ENCODE data around the gene FUCA1. TPM values are rescaled to one million over a fixed set of nuclear protein-coding genes. Genes with fewer than 3 reads are reported as not detected.
"Not testable (repeated sequence)": the region's sequence is repeated elsewhere in the genome, so short reads cannot be mapped to it uniquely, and the experiment has no call there.

Gene FUCA1
- total RNA-seq, 2 experiments from 2014 or later = 5.6 to 6.5 TPM

DNA sequence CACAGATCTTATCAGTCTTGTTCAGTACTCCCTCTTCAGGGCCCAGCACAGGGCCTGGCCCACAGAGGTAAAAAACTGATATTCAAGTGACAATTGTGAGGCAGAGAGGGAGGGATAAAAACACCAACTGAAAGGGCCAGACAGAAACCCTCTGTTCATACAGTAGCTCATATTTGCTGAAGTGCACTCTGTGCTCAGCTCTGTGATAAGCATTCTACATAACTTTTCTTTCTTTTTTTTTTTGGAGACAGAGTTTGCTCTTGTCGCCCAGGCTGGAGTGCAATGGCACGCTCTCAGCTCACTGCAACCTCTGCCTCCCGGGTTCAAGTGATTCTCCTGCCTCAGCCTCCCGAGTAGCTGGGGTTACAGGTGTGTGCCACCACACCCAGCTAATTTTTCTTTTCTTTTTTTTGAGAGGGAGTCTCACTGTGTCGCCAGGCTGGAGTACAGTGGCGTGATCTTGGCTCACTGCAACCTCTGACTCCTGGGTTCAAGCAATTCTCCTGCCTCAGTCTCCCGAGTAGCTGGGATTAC is 65.2 kb downstream of the FUCA1 start:
- not testable (repeated sequence) for ATAC-seq; H3K4me3 Mint-ChIP-seq; H3K27me3 Mint-ChIP-seq; H3K36me3 Mint-ChIP-seq; H3K27ac Mint-ChIP-seq; H3K9me3 Mint-ChIP-seq (ENCODE audit: low read depth); DNase-seq
- CTCF ChIA-PET = interaction anchor here (0.8 to 5.1 kb wide), 4 partner anchors 8 to 107 kb away, joined by 3 to 44 read pairs (median 28); partner anchors contain the start of gene LYPLA2
- H3K4me1 Mint-ChIP-seq = peaks cover 18% of the 10 kb centered on the region

DNA sequence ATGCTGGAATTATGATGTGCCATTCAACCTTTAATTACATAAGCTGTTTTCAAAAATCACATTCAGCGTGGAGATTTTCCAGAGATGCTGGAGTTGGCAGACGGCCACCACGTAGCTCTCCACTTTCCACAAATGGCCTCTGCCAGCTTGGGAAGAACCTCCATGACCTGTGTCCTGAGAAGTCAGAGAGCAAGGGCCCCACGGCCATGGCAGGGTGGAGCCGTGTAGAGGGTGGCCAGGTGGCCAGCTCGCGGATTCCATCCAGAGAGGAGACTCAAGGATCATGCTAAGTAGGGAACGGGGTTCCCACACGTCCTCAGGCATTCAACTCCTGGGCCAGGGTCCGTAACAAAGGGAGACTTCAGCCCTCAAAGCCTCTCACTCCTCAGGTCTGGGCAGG is 66.2 kb downstream of the FUCA1 start:
- Mint-ChIP-seq H3K27ac (peak overlapping the region; percentile 24), H3K36me3 (peaks cover 1% of the 10 kb centered on the region), H3K27me3 (no peaks in the 10 kb centered on the region), H3K4me3 (peak overlapping the region; percentile 41), H3K9me3 (ENCODE audit: low read depth) (no peaks in the 10 kb centered on the region), H3K4me1 (peaks cover 13% of the 10 kb centered on the region)
- DNase-seq = no peak
- no peak for ATAC-seq
- CTCF ChIA-PET = interaction anchor here (0.8 to 5.1 kb wide), 7 partner anchors 9 to 108 kb away, joined by 3 to 44 read pairs (median 5); partner anchors contain the start of genes FUCA1 and LYPLA2

DNA sequence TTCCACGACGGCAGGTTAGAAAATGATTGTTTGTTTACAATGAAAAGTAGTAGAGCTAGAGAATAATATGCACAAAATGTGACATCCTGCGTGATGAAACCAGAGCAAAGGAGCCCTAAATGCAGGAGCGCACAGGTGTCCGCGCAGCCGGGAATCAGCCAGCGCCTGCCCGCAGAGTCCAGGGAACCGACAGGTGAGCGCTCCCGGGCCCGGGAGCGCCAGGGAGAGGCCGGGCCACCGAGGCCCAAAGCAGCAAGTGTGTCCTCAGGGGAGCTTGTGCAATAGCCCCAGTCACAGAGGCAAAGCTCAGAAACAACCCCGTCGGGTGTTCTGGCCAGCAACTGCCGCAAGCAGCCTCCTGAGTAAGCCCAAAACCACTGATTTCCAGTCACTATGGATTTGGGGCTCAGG is 66.7 kb downstream of the FUCA1 start:
- Mint-ChIP-seq H3K36me3 (peaks cover 1% of the 10 kb centered on the region), H3K27me3 (no peaks in the 10 kb centered on the region), H3K4me1 (peaks cover 13% of the 10 kb centered on the region), H3K4me3 (peak overlapping the region; percentile 86), H3K27ac (peak overlapping the region; percentile 88), H3K9me3 (ENCODE audit: low read depth) (no peaks in the 10 kb centered on the region)
- ATAC-seq (no peak), DNase-seq (no peak)
- CTCF ChIA-PET = interaction anchor here (0.7 to 5.1 kb wide), 8 partner anchors 10 to 260 kb away, joined by 3 to 44 read pairs (median 6); partner anchors contain the start of gene LYPLA2

DNA sequence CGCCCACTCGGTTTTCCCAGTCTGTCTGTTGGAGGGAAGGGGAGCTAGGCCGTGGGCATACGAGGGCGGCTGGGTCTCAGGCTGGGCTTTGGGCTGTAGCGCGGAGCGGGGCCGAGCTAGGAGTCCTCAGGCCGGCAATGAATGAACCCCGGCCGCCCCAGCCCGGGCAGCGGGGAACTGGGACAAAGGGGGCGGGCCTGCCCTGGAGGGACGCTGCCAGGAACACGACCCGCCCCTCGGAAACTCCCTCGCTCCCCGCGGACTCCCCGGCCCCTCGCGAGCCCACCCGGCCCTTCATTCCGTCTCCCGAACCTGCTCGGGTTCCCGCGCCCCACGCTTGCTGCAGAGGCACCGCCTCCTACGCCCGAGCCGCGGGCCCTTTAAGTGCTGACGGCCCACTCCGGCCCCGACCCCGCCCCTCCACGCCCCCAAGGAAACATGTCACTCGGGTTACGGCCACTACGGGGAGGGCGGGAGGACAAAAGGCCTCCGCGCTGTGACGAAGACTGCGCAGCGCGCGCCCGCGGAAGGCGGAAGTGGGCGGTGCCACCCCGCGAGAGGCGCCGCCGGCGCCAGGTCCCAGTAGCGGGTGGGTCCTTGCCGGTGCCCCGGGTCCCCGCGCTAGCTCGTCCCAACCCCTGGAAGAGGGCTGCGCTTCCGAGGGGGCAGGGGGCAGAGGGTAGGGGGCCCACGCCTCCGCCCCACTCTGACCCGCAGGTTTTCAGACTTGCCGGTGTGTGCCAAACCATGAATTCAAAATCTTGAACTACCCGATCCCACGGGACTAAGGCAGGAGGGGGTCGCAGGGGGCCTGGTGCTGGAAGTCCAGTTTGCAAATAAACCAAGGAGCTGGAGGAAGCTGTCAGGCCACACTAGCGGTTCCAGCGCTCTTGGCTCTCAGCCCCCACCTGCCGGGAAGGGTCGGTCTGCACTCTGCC is 67.4 kb downstream of the FUCA1 start, which contains the start of gene GALE:
GALE (minus strand) TSS at position 355 of the 938 bp plus-strand sequence. CDS start 1,747 bp downstream, outside the sequence.
- CTCF ChIA-PET = interaction anchor here (0.6 to 5.1 kb wide), 11 partner anchors 10 to 783 kb away, joined by 3 to 44 read pairs (median 5); partner anchors contain the start of genes LYPLA2 and RPL11
- ATAC-seq = peak; percentile 92

DNA sequence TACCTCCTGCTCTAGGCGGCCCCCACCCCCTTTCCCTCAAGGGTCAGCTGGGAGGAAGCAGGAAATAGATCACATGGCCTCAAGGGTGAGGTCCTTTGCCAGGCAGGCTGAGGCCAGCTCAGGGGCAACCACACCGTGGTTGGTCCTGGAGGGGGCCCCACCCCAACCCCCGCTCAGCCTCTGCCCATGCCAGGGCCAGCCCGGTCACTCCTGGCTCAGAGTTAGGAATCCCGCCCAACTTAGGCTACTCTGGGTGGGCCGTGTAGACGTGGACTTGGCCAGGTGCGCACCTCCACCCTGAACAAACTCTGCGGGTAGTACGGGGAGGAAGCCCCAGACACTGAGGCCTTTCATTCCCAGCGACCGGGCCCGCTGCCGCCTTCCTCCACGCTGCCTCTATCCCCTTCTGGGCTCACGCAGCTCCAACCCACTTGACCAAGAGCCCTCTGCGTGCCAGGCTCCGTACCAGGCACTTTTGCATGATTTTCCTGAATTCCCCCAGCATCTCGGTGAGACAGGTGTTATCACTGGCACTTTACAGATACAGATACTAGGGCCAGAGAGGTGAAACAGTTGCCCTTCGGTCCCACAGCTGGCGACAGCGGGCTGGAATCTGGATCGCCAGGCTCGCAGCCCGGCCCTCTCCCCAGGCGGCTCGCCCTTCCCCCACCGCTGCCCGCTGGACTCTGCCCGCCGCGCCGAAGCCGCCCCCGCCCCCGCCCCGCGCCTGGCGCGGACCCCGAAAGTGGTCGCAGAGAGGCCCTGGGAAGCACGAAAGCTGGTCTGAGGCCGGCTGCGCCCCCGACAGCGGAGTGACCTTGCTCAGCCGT is 68.3 kb downstream of the FUCA1 start:
- H3K27ac Mint-ChIP-seq = peak overlapping the region; percentile 88
- no peaks in the 10 kb centered on the region for H3K9me3 Mint-ChIP-seq (ENCODE audit: low read depth)
- H3K36me3 Mint-ChIP-seq = peaks cover 3% of the 10 kb centered on the region
- no peaks in the 10 kb centered on the region for H3K27me3 Mint-ChIP-seq
- ATAC-seq (peak; percentile 12), DNase-seq (peak; percentile 73)
- CTCF ChIA-PET = interaction anchor here (0.6 to 5.1 kb wide), 11 partner anchors 9 to 783 kb away, joined by 3 to 44 read pairs (median 4); partner anchors contain the start of genes LYPLA2, PITHD1 and RPL11
- peak overlapping the region; percentile 86 for H3K4me3 Mint-ChIP-seq
- H3K4me1 Mint-ChIP-seq = peaks cover 13% of the 10 kb centered on the region

More for the DNA sequence above, 67.4 kb downstream of the FUCA1 start, which contains the start of gene GALE:
- H3K27ac Mint-ChIP-seq = peak within 1 kb of the TSS; percentile 88
- H3K4me1 Mint-ChIP-seq = peaks cover 13% of the 10 kb centered on the region
- H3K36me3 Mint-ChIP-seq = peaks cover 1% of the 10 kb centered on the region
- no peaks in the 10 kb centered on the region for H3K27me3 Mint-ChIP-seq
- H3K4me3 Mint-ChIP-seq = peak within 1 kb of the TSS; percentile 86
- no peaks in the 10 kb centered on the region for H3K9me3 Mint-ChIP-seq (ENCODE audit: low read depth)
- DNase-seq = peak; percentile 98

DNA sequence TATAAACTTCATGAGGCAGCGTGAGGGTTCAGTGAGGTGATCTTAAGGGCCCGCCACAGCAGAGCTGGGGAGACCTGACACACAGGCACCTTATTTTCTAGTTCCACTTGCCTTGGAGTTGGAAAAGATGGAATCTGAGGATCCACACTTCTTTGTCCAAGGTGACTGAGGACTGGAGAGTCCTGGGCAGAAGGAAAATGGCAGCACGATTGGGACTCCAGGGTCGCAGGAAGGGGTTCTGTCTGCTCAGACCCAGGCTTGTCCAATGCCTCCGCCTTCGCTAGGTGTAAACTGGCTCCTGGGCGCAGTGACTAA is 68.9 kb downstream of the FUCA1 start:
- H3K9me3 Mint-ChIP-seq (ENCODE audit: low read depth) = no peaks in the 10 kb centered on the region
- H3K36me3 Mint-ChIP-seq = peaks cover 2% of the 10 kb centered on the region
- peak overlapping the region; percentile 88 for H3K27ac Mint-ChIP-seq
- peaks cover 13% of the 10 kb centered on the region for H3K4me1 Mint-ChIP-seq
- DNase-seq (no peak), ATAC-seq (no peak)
- H3K4me3 Mint-ChIP-seq = peak overlapping the region; percentile 86
- H3K27me3 Mint-ChIP-seq = no peaks in the 10 kb centered on the region
- CTCF ChIA-PET = interaction anchor here (0.9 to 5.1 kb wide), 6 partner anchors 8 to 118 kb away, joined by 3 to 44 read pairs (median 13); partner anchors contain the start of genes LYPLA2 and PITHD1

DNA sequence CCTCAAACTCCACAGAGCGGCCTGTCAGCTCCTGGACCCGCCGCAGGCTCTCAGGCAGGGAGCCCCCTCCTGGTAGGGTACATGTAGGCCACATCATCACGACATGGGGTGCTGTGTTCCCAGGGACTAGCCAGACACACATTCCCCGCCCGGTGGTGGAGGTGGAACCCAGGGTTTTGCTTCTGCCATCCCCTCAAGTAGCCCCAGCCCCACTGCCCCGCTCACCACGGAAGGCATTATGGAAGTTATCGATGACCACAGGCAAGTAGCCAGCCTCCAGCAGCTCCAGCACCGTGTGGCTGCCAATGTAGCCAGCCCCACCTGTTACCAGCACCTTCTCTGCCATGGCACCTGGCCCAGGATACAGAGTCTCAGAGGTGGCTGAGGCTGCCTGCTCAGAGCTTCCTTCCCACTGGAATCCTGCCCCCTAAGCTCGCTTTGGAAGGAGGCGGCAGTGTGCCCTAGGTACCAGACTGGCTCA is 69.4 kb downstream of the FUCA1 start:
- CTCF ChIA-PET = interaction anchor here (0.9 to 5.1 kb wide), 5 partner anchors 8 to 27 kb away, joined by 3 to 44 read pairs (median 22); partner anchors contain the start of gene LYPLA2
- H3K36me3 Mint-ChIP-seq = peaks cover 2% of the 10 kb centered on the region
- no peaks in the 10 kb centered on the region for H3K9me3 Mint-ChIP-seq (ENCODE audit: low read depth)
- peak; percentile 45 for DNase-seq
- H3K27ac Mint-ChIP-seq = peak overlapping the region; percentile 88
- H3K4me1 Mint-ChIP-seq = peaks cover 13% of the 10 kb centered on the region
- H3K27me3 Mint-ChIP-seq = no peaks in the 10 kb centered on the region
- H3K4me3 Mint-ChIP-seq = peak overlapping the region; percentile 86
- no peak for ATAC-seq

DNA sequence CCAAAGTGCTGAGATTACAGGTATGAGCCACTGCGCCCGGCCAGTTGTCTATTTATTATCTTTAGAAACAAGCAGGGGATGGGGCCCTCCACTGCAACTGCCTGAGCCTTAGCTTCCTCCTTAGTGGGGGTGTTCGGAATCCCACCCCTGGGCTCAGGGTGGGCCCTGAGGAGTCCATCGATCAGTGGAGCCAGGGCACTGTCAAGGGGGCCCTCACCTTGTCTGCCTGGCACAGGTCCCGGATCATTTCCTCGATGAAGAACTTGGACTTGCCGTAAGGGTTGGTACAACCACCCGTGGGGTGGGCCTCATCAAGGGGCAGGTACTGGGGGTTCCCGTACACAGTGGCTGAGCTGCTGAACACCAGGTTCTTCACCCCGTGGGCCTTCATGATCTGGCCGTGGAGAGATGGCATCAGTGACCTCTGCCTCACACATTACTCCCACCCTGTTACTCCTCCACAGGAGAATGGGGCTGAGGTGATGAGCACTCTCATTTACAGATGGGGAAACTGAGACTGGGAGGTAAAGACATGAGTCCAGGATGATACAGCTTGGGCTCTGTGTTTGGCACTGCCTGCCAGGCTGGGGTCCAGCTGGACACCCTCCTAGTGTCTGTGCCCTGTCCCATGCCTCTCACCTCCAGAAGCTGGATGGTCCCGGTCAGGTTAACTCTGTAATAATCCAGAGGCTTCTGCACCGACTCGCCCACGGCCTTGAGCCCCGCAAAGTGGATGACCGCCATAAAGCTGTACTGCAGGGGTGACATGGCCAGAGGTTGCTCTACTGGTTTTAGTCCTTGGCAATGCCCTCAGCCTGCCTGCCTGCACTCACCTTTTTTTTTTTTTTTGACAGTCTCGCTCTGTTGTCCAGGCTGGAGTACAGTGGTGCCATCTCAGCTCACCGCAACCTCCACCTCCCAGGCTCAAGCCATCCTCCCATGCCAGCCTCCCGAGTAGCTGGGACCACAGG is 70.3 kb downstream of the FUCA1 start:
- CTCF ChIA-PET = interaction anchor here (0.8 to 5.1 kb wide), 4 partner anchors 13 to 26 kb away, joined by 3 to 44 read pairs (median 18); no protein-coding TSS in a partner anchor
- H3K9me3 Mint-ChIP-seq (ENCODE audit: low read depth) = no peaks in the 10 kb centered on the region
- H3K36me3 Mint-ChIP-seq = peaks cover 2% of the 10 kb centered on the region
- ATAC-seq (no peak), DNase-seq (no peak)
- no peaks in the 10 kb centered on the region for H3K27me3 Mint-ChIP-seq
- no peak overlapping the region for H3K27ac Mint-ChIP-seq
- no peak overlapping the region for H3K4me3 Mint-ChIP-seq
- peaks cover 15% of the 10 kb centered on the region for H3K4me1 Mint-ChIP-seq

DNA sequence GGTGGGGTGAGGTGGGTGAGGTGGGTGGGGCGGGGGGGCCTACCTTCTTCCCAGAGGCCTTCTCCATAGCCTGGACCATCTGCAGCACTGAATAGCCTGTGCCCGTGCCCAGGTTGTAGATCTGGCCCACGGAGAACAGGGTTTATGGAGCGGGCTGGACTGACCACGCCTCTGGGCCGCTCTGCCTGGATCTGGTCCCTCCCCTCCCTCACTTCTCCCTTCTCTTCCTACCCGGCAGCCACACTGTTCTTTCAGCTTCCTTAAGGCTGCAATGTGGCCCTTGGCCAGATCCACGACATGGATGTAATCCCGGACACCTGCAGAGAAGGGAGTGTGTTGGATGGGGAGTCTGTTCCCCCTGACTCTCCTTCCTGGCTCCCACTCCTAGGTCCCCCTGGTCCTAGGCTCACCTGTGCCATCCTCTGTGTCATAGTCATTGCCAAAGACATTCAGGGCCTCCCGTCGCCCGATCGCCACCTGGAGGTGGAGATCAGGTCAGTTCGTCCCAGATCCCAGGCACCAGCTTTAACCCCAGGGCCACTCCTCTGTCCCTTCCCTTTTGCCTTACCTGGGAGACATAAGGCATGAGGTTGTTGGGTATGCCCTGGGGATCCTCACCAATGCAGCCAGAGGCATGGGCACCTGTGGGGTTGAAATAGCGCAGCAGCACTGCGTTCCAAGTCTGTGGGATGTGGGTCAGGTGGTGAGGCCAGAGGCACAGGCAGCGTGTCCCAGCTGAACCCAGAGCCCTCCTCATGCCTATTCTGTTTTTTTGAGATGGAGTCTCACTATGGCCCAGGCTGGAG is 71.4 kb downstream of the FUCA1 start:
- peaks cover 2% of the 10 kb centered on the region for H3K36me3 Mint-ChIP-seq
- H3K4me1 Mint-ChIP-seq = peaks cover 17% of the 10 kb centered on the region
- no peak overlapping the region for H3K27ac Mint-ChIP-seq
- H3K9me3 Mint-ChIP-seq (ENCODE audit: low read depth) = no peaks in the 10 kb centered on the region
- DNase-seq (no peak), ATAC-seq (no peak)
- H3K4me3 Mint-ChIP-seq = no peak overlapping the region
- CTCF ChIA-PET = interaction anchor here (0.8 to 1.3 kb wide), 2 partner anchors 22 to 120 kb away, joined by 3 read pairs; no protein-coding TSS in a partner anchor
- no peaks in the 10 kb centered on the region for H3K27me3 Mint-ChIP-seq

DNA sequence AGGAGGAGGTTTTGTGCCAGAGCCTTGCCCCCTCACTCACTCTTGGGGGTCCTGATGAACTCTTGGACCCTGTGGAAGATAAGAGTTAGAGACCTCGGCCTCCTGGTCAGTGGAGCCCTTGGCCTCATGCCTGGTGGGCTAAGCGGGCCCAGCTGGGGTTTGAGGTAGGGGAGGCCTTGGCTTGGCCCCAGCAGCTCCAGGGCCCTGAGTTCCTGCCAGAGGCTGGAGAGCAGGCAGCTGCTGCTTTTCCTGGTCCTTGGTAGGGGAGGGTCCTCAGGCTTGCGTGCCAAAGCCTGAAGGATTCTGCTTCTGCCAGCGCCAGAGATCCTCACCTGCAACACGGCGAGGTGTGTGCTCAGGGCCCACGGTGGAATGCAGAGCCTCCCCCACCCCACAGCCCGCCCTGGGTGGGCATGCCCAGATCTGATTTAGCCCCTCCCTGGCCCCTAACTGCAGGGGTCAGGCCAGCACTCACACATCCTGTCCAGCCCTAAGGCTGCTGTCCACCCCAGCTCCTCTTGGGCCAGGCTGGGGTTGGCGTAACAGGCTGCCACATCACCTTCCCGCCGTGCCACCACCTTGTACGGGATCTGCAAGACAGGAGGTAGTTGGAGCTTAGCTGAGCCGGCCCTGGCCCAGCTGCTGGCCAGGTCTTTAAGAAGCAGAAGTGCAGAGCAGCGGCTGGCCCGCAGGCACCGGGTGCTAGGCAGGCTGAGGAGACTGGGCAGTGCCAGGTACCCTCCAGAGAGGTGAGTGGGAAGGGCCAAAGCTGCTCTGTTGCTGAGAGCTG is 72.2 kb downstream of the FUCA1 start:
- Mint-ChIP-seq H3K27me3 (no peaks in the 10 kb centered on the region), H3K27ac (no peak overlapping the region), H3K9me3 (ENCODE audit: low read depth) (no peaks in the 10 kb centered on the region), H3K36me3 (peaks cover 2% of the 10 kb centered on the region), H3K4me3 (no peak overlapping the region), H3K4me1 (peaks cover 16% of the 10 kb centered on the region)
- ATAC-seq = no peak
- no peak for DNase-seq
- CTCF ChIA-PET = interaction anchor here (1.3 kb wide), 1 partner anchor 120 kb away, joined by 3 read pairs; no protein-coding TSS in a partner anchor
